Esophagus (tissue), 2 donors: Measurements from ENCODE around the gene SIK3. TPM values are rescaled to one million over a fixed set of nuclear protein-coding genes. Genes with fewer than 3 reads are reported as not detected.
"Not testable (repeated sequence)": the region's sequence is repeated elsewhere in the genome, so short reads cannot be mapped to it uniquely, and the experiment has no call there.

Source experiments
- H3K27ac ChIP-seq, 2 donors: one replicate each; pipeline ENCODE4 v1.5.1; 2013; ENCODE audit warnings: low read depth in 2 of 2, mild to moderate bottlenecking in 2 of 2, inconsistent platforms in 1 of 2, low read length in 1 of 2, moderate library complexity in 1 of 2
- H3K27me3 ChIP-seq, 2 donors: one replicate each; pipeline ENCODE4 v1.6.1; 2013; ENCODE audit warnings: low read length in 2 of 2, control low read depth in 1 of 2, mild to moderate bottlenecking in 1 of 2; ENCODE audit not compliant: insufficient read depth in 2 of 2, control insufficient read depth in 1 of 2
- H3K36me3 ChIP-seq, 2 donors: one replicate each; pipeline ENCODE4 v1.6.1; 2013; ENCODE audit warnings: low read length in 1 of 2; ENCODE audit not compliant: control insufficient read depth in 2 of 2, insufficient read depth in 2 of 2
- H3K4me1 ChIP-seq, 2 donors: one replicate each; pipeline ENCODE4 v1.6.1; 2013; ENCODE audit warnings: low read length in 1 of 2; ENCODE audit not compliant: control insufficient read depth in 2 of 2, insufficient read depth in 2 of 2
- H3K4me3 ChIP-seq, 2 donors: one replicate each; pipeline ENCODE4 v1.5.1; 2013; ENCODE audit warnings: low read length in 2 of 2, mild to moderate bottlenecking in 2 of 2, low read depth in 1 of 2, moderate library complexity in 1 of 2
- H3K9me3 ChIP-seq, 2 donors: one replicate each; pipeline ENCODE4 v1.6.1; 2013; ENCODE audit warnings: mild to moderate bottlenecking in 2 of 2, low read depth in 1 of 2, low read length in 1 of 2, moderate library complexity in 1 of 2; ENCODE audit not compliant: control insufficient read depth in 2 of 2, insufficient read depth in 1 of 2
- WGBS, 2 donors: extraction: QIAGEN DNeasy Blood & Tissue Kit; methylation state at CpG; one replicate each; pipeline ENCODE4 v1.1.7; 2013; 5-methylcytosine and 5-hydroxymethylcytosine counted together
- polyA plus RNA-seq, 2 donors: library from polyadenylated mRNA; stranded (reverse); fragments of 200-250 nt; gene quantifications; one replicate each; pipeline ENCODE4 v1.2.3, GENCODE V29; 2013
- donor health status: healthy with polysubstance abuse.
- donor health status: Bipolar disorder and iron deficiency.

The SIK3 gene
- polyA plus RNA-seq, 2 donors: 6.4 to 7.0 TPM

GRCh38 chr11:117134431-117134830, 36.2 kb upstream of the SIK3 start:
- whole genome bisulfite sequencing, 2 donors: 70 to 74% methylated on average over 2 of the region's 3 CpGs
- no peaks in the 10 kb centered on the region for H3K9me3 ChIP-seq
- H3K4me1 ChIP-seq: no peaks in the 10 kb centered on the region
- no peak overlapping the region for H3K27ac ChIP-seq
- no peak overlapping the region for H3K4me3 ChIP-seq
- H3K36me3 ChIP-seq: no peaks in the 10 kb centered on the region
- H3K27me3 ChIP-seq: no peaks in the 10 kb centered on the region

- Histone ChIP-seq H3K27me3 (no peaks in the 10 kb centered on the region), H3K4me3 (no peak overlapping the region), H3K9me3 (no peaks in the 10 kb centered on the region), H3K4me1 (no peaks in the 10 kb centered on the region), H3K27ac (no peak overlapping the region), H3K36me3 (no peaks in the 10 kb centered on the region)
- 91 to 93% methylated on average over 7 of the region's 7 CpGs for WGBS, 2 donors
Observed at GRCh38 chr11:117130879-117131278, 32.7 kb upstream of the SIK3 start.

GRCh38 chr11:117130396-117130795, 32.2 kb upstream of the SIK3 start:
- H3K9me3 ChIP-seq, H3K4me3 ChIP-seq, H3K27me3 ChIP-seq, H3K27ac ChIP-seq, H3K4me1 ChIP-seq, H3K36me3 ChIP-seq: not testable (repeated sequence)
- 94 to 95% methylated on average over 5 to 7 of the region's 7 CpGs for WGBS, 2 donors

DNA sequence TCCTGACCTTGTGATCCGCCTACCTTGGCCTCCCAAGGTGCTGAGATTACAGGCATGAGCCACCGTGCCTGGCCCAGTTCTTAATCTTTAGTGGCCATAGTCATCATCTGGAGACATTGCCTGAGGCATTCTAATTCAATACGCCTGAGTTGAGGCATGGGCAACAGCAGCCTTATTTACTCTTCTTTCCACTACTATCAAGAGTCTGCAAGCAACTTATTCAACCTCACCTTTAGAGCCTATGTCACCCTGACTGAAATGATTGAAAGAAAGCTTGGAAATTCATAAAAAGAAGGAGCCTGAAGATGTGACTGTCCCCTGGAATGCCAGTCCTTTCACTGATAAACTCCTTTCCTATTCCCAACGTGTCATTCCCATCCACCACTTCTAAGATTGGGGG, 30.1 kb upstream of the SIK3 start:
- Histone ChIP-seq H3K9me3 (no peaks in the 10 kb centered on the region), H3K4me1 (no peaks in the 10 kb centered on the region), H3K27ac (no peak overlapping the region), H3K27me3 (no peaks in the 10 kb centered on the region), H3K36me3 (no peaks in the 10 kb centered on the region), H3K4me3 (no peak overlapping the region)
- 75 to 85% methylated on average over 4 of the region's 4 CpGs for WGBS, 2 donors

GRCh38 chr11:117127171-117127901, 29.1 kb upstream of the SIK3 start:
- H3K9me3 ChIP-seq: no peaks in the 10 kb centered on the region
- H3K27me3 ChIP-seq: no peaks in the 10 kb centered on the region
- no peak overlapping the region for H3K4me3 ChIP-seq
- no peaks in the 10 kb centered on the region for H3K4me1 ChIP-seq
- 81 to 82% methylated on average over 6 of the region's 6 CpGs for WGBS, 2 donors
- H3K27ac ChIP-seq: no peak overlapping the region
- H3K36me3 ChIP-seq: no peaks in the 10 kb centered on the region

GRCh38 chr11:117126223-117126965, 28.2 kb upstream of the SIK3 start:
- no peaks in the 10 kb centered on the region for H3K36me3 ChIP-seq
- no peak overlapping the region for H3K27ac ChIP-seq
- H3K4me1 ChIP-seq: no peaks in the 10 kb centered on the region
- H3K27me3 ChIP-seq: no peaks in the 10 kb centered on the region
- no peak overlapping the region for H3K4me3 ChIP-seq
- H3K9me3 ChIP-seq: no peaks in the 10 kb centered on the region
- WGBS, 2 donors: 80 to 81% methylated on average over 7 of the region's 7 CpGs

DNA sequence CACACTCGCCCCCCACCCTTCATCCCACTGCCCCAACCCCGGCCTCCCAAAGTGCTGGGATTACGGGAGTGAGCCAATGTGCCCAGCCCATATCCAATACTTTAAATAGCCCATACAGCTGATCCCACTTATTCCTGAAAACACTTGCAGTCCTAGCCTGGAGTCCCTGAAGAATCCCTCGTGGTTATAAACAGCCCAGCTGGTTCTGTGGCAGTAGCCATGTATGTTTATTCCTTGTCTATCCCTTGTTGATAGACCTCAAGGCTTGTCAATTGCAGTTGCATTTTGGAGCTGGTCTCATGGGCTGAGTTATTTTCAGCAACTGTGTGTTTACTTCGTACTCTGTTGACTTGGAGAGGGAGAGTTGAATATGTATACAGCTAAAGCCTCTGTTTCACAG, 24.3 kb upstream of the SIK3 start:
- Histone ChIP-seq H3K36me3 (no peaks in the 10 kb centered on the region), H3K4me3 (no peak overlapping the region), H3K4me1 (no peaks in the 10 kb centered on the region), H3K9me3 (no peaks in the 10 kb centered on the region), H3K27ac (no peak overlapping the region), H3K27me3 (no peaks in the 10 kb centered on the region)
- WGBS, 2 donors: 69 to 71% methylated on average over 5 of the region's 5 CpGs

DNA sequence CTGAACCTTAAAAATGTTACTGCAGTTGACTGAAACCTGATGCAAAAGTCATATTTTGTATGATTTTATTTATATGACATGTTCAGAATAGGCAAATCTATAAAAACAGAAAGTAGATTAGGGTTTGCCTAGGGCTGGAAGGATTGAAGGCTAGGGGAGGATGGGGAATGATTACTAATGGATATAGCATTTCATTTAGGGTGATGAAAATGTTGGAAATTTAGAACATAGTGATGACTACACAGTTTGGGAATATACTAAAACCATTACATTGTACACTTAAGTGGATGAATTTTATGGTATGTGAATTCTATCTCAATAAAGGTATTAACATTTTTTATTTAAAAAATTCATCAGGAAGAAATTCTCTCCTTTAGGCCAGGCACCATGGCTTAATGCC, 22.9 kb upstream of the SIK3 start:
- Histone ChIP-seq H3K4me3 (no peak overlapping the region), H3K27me3 (no peaks in the 10 kb centered on the region), H3K9me3 (no peaks in the 10 kb centered on the region), H3K36me3 (no peaks in the 10 kb centered on the region), H3K27ac (no peak overlapping the region), H3K4me1 (no peaks in the 10 kb centered on the region)

DNA sequence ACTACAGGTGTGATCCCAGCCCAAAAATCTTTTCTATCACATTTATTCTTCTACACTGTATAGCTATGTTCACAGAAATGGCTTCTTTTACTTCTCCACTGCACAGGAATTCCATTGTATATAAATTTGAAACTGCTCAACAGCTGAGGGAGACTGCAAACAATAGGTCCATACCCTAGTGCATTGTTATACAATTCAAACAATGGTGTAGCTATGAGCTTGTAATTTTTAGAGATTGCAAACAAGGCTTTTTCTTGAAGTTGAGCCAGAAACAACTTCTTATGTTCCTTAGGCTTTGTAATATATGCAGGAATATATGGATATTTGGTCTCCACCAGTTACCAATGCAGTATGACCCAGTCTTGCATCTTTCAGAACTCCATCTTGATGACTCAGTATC, 19.5 kb upstream of the SIK3 start:
- Histone ChIP-seq H3K36me3 (no peaks in the 10 kb centered on the region), H3K4me3 (no peak overlapping the region), H3K9me3 (no peaks in the 10 kb centered on the region), H3K27ac (no peak overlapping the region), H3K27me3 (no peaks in the 10 kb centered on the region), H3K4me1 (no peaks in the 10 kb centered on the region)

DNA sequence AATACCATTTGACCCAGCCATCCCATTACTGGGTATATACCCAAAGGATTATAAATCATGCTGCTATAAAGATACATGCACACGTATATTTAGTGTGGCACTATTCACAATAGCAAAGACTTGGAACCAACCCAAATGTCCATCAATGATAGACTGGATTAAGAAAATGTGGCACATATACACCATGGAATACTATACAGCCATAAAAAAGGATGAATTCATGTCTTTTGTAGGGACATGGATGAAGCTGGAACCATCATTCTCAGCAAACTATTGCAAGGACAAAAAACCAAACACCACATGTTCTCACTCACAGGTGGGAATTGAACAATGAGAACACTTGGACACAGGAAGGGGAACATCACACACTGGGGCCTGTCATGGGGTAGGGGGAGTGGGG, 14.7 kb upstream of the SIK3 start:
- not testable (repeated sequence) for H3K4me1 ChIP-seq, H3K27me3 ChIP-seq, H3K9me3 ChIP-seq, H3K4me3 ChIP-seq, H3K27ac ChIP-seq, H3K36me3 ChIP-seq
- 77 to 80% methylated on average over 1 of the region's 1 CpG for WGBS, 2 donors
